Measurements from ENCODE around the gene OPCML.

OPCML gene

DNA sequence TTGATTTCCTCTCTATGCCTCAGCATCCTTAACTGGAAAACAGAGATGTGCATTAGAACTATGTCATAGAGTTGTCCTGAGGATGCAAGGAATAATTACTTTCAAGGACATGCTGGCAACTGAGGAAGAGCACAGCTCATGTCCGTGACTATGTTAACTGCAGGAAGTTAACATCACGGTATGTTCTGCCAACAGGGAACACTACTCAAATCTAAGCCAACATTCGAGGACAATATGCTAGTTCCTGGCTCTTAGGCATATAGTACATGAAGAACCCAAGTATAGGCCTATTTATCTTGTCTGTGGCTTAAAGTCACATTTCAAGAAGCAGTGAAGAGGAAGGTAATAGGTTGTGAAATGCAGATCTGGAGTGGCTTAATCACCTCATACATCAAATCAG lies 1032.6 kb downstream of the OPCML start:
- no peak for DNase-seq

DNA sequence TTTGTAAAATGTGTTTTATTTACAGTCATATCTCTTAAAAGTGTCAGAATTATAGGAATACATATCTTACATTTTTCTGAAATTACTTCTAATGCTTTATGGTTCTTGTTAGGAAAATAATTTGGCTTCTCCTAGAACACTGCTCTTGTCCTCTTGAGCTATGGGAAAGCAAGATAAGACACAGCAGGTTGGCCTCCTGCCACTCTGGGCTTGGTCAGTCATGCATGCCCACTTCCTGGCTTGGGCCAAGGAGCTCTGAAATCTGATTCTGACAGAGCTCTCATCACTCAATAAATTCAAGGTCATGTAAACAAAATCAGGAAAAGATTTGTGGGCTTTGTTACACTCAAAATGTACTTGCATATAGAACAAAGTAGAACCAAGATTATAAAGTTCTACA lies 1036.0 kb downstream of the OPCML start:
- no peak for DNase-seq

DNA sequence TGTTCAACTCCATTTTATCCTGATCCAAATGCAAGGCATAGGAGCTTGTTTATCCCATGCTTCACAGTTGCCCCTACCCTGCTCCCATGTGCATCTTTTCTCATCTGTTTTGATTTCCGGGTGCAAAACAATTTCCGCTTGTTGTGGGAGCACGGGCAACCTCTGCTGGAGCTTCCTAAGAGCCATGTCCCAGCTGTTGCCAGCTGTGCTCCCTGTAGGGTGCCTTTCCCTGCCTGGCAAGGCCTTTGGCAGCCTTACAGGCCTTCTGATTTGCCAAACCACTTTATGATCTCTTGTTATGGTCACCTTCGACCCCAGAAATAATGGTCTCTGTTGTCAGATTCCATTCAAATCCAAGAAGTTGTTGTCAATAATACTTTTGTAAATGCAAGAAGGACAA lies 1038.5 kb downstream of the OPCML start:
- no peak for DNase-seq

DNA sequence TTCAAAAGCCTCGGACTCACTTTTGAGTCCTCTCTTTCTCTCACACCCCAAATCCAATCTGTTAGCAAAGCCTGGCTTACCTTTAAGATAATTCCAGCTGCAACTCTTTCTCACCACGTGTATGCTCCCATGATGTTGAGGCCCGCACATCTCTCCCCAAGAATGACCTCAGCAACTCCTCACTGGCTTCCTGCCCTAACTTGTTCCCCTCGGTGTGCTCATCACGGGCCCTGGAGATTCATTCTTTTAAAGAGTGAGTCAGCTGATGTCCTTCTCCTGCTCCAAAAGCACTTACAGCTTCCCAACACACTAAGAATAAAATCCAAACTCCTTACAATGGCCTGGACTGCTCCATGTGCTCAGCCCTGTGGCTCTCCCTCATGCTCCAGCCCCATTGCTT lies 1041.3 kb downstream of the OPCML start:
- no peak for DNase-seq

DNA sequence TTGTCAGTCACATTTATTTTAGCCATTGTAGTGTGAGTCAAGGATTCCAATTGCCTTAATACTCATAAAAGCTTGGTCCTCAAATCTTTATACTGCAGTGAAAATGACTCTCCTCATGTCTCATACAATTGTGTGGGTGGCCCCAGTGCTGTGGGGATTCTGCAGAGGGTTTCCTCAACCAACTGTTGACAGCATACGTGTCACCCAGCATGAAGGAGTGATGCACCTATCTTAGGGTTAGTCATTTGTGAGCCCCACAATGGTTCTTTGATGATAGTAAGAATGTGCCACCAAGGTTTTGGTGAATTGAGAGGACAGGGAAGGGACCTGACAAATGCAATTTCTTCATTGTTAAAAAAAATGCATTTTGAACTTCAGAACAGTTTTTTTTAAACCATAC lies 1046.2 kb downstream of the OPCML start:
- no peak for DNase-seq

GRCh38 chr11:132475026-132475425 lies 1057.3 kb downstream of the OPCML start:
- DNase-seq, result no peak

- no peak for DNase-seq
Observed at GRCh38 chr11:132472411-132473172, 1059.7 kb downstream of the OPCML start.

GRCh38 chr11:132471466-132471865 lies 1060.8 kb downstream of the OPCML start:
- DNase-seq, result no peak

DNA sequence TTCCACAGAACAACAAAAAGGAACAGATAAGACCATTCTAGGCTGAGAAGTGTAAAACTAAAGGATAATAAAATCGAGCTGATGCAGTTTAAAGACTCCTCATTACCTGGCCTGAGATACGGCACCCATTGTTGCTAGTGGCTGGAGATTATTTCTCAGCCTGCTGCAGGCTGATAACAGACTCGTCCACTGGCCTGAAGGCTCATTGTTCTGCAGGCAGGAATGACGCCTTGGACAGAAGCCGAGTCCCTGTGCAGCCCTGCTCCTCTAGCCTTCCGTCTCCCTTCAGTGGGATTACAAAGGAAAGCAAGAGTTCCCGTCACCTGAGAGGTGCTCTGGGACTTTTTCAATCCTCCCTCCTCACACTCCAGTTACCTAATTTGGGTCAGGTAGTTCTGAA lies 1065.3 kb downstream of the OPCML start:
- DNase-seq, result no peak

- DNase-seq, result no peak
Observed at GRCh38 chr11:132464939-132465338, 1067.4 kb downstream of the OPCML start.

- no peak for DNase-seq
Observed at GRCh38 chr11:132464003-132464342, 1068.3 kb downstream of the OPCML start.

- no peak for DNase-seq
Observed at GRCh38 chr11:132463295-132464002, 1068.9 kb downstream of the OPCML start.

GRCh38 chr11:132459736-132460135 lies 1072.6 kb downstream of the OPCML start:
- DNase-seq, result no peak

GRCh38 chr11:132457445-132457844 lies 1074.9 kb downstream of the OPCML start:
- DNase-seq, result no peak

DNA sequence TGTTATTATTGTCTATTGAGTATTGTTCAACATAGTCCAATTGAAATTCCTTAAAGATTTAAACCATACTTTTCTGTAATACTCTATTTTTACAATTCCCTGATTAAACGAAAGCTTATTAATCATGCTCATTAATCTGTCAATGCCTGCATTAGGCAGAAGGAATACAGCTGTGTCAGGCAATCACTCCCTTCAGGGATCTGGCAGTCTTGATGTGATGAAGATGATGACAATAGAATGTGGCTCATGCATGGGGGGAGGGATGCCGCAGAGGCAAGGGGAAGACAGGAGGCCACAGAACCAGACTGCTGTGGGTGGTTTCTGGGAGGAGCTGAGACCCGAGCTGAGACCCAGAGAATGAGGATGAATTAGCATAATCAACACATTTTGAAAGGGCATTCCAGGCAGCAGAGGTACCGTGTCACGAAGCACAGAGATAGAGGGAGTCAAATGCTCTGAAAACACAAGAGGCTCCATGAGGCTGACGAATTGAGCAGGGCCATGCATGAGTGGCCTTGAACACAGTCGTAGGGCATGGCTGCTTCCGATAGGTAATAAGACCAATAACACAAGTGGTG lies 1075.5 kb downstream of the OPCML start:
- DNase-seq, result no peak

GRCh38 chr11:132455044-132455443 lies 1077.3 kb downstream of the OPCML start:
- no peak for DNase-seq

DNA sequence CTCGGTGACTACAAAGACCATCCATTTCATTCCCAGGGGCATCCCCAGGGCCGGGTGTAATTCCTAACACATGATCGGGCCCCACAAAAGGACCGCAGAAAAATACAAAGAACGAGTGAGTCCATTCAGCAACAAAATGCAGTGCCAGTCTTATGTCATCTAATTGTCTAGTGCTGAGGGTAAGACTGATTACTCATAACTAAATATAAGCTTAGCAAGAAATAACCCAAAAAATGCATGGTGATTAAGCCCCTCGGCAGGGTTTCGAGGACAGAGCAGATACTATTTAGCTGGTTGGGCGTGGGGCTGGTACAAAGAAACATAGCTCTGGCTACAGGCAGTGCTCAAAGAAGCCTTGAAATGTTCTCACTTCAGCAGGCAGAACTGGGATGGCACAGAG lies 1078.9 kb downstream of the OPCML start:
- DNase-seq, result no peak

DNA sequence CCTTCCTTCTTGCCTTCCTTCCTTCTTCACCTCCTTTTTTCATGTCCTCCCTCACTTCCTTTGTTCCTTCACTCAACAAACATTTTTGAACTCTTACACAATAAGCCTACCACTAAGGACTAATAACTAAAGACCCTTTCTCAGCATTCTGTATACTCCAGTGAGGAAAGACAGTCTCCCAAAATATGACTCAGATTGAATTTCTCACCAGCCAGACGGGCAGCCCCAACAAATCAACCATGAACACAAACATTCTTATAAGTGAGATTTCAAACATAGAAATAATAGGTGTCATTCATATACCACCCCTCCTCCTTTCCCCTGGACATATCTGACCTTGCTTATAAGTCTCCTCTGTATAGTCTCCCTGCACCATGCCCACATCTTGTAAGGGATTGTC lies 1079.7 kb downstream of the OPCML start:
- no peak for DNase-seq

GRCh38 chr11:132451942-132452601 lies 1080.2 kb downstream of the OPCML start:
- no peak for DNase-seq

GRCh38 chr11:132450631-132451030 lies 1081.7 kb downstream of the OPCML start:
- DNase-seq, result no peak

- no peak for DNase-seq
Observed at GRCh38 chr11:132448334-132448995, 1083.8 kb downstream of the OPCML start.

DNA sequence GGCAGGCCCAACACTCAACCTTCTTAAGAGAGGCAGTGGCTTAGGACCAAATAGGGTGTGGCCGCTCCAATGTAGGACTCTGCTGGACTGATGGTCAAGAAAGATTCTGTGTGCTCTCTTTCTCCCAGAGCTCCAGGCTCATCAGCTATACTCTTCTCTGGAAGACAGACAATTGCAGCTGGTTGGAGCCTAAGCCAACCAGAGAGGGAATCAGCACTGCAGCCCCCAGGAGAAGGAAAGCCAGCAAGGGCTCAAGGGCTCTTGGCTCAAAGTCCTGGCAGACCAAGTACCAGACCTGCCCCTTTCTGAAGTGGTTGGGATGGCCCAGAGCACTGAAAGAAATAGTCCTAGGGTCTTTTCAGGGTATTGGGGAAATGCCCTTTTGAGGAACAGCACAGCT lies 1084.5 kb downstream of the OPCML start:
- no peak for DNase-seq

DNA sequence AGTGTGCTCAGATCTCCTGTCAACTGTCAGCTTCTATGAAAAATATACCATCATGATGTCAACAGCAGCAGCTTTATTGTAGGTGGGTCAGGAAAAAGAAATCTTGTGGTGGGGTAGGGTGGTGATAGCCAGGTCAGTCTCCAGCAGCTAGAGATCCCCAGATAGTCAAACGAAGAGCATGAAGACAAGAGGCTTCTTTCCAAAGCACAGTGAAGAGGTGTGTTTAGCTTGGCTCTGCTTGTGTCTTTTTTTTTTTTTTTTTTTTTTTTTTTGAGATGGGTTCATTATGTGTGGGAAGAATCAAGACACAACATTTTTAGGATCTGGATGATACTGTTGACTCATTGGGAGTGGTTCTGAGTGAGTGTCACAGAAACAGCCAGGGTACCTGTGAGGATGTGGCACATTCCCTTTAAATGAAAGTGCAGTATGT lies 1086.4 kb downstream of the OPCML start:
- DNase-seq, result no peak
